ENCODE measurements around the gene IDNK.

Gene IDNK

GRCh38 chr9:83622939-83623678 lies at the start of gene IDNK:
IDNK (plus strand) TSS chr9:83623143; CDS start chr9:83623172, 29 bp downstream.
- TF ChIP-seq USF1 (IDR thresholded peaks at IDR 0.05) (no peak), FOXM1 (IDR thresholded peaks at IDR 0.05; ENCODE audit: borderline replicate concordance, low read depth) (no peak), CEBPB (IDR thresholded peaks at IDR 0.05) (no peak), NFIC (IDR thresholded peaks at IDR 0.05) (no peak), TCF12 (IDR thresholded peaks at IDR 0.05; ENCODE audit: low read depth) (no peak), MAX (IDR thresholded peaks at IDR 0.05) (0 out of 2 replicates have a peak, but pooled peaks have one; percentile 13), TAF1 (IDR thresholded peaks at IDR 0.05; ENCODE audit: low read depth) (peak; percentile 52), TEAD4 (IDR thresholded peaks at IDR 0.05) (no peak), CREB1 (IDR thresholded peaks at IDR 0.05; ENCODE audit: low read depth) (no peak), RAD21 (IDR thresholded peaks at IDR 0.05; ENCODE audit: low read depth) (no peak), YY1 (IDR thresholded peaks at IDR 0.05; ENCODE audit: low read depth) (peak; percentile 83), EP300 (IDR thresholded peaks at IDR 0.05; ENCODE audit: borderline replicate concordance) (no peak), ZBTB7A (IDR thresholded peaks at IDR 0.05; ENCODE audit: low read depth) (peak; percentile 84; the same call in 1 of the 2 replicates)
- TF ChIP-seq, protein P1, sequence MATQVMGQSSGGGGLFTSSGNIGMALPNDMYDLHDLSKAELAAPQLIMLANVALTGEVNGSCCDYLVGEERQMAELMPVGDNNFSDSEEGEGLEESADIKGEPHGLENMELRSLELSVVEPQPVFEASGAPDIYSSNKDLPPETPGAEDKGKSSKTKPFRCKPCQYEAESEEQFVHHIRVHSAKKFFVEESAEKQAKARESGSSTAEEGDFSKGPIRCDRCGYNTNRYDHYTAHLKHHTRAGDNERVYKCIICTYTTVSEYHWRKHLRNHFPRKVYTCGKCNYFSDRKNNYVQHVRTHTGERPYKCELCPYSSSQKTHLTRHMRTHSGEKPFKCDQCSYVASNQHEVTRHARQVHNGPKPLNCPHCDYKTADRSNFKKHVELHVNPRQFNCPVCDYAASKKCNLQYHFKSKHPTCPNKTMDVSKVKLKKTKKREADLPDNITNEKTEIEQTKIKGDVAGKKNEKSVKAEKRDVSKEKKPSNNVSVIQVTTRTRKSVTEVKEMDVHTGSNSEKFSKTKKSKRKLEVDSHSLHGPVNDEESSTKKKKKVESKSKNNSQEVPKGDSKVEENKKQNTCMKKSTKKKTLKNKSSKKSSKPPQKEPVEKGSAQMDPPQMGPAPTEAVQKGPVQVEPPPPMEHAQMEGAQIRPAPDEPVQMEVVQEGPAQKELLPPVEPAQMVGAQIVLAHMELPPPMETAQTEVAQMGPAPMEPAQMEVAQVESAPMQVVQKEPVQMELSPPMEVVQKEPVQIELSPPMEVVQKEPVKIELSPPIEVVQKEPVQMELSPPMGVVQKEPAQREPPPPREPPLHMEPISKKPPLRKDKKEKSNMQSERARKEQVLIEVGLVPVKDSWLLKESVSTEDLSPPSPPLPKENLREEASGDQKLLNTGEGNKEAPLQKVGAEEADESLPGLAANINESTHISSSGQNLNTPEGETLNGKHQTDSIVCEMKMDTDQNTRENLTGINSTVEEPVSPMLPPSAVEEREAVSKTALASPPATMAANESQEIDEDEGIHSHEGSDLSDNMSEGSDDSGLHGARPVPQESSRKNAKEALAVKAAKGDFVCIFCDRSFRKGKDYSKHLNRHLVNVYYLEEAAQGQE (IDR thresholded peaks at IDR 0.05; ENCODE audit: low read depth), result no peak

DNA sequence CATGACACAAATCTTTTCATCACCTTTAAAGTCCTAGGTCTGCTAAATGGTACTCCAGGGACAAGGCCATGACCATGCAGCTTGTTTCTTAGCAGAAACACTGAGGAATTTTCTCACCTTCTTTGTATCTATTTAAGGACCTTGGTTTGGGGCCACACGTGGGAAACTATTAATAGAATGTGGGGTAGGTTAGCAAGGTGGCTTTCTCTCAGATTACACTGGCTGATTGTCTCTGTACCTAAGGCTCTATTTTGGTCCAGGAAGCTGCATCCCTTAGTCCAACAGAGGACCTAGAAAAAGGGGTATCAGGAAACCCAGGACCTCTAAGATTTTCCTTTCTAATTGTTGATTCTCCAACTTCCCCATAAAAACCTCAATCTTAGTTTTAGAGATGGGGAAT lies 48.5 kb upstream of the IDNK start:
- TF ChIP-seq CEBPB (IDR thresholded peaks at IDR 0.05), result no peak
- TF ChIP-seq TCF12 (IDR thresholded peaks at IDR 0.05; ENCODE audit: low read depth), result no peak
- TF ChIP-seq CREB1 (IDR thresholded peaks at IDR 0.05; ENCODE audit: low read depth), result no peak
- TF ChIP-seq EP300 (IDR thresholded peaks at IDR 0.05; ENCODE audit: borderline replicate concordance), result no peak
- TF ChIP-seq NFIC (IDR thresholded peaks at IDR 0.05), result no peak
- TF ChIP-seq TAF1 (IDR thresholded peaks at IDR 0.05; ENCODE audit: low read depth), result no peak
- no peak for TF ChIP-seq USF1 (IDR thresholded peaks at IDR 0.05)

- no peak for TF ChIP-seq USF1 (IDR thresholded peaks at IDR 0.05)
- TF ChIP-seq CREB1 (IDR thresholded peaks at IDR 0.05; ENCODE audit: low read depth), result no peak
- no peak for TF ChIP-seq TAF1 (IDR thresholded peaks at IDR 0.05; ENCODE audit: low read depth)
- no peak for TF ChIP-seq ZBTB7A (IDR thresholded peaks at IDR 0.05; ENCODE audit: low read depth)
- no peak for TF ChIP-seq FOXM1 (IDR thresholded peaks at IDR 0.05; ENCODE audit: borderline replicate concordance, low read depth)
- TF ChIP-seq EP300 (IDR thresholded peaks at IDR 0.05; ENCODE audit: borderline replicate concordance), result no peak
- TF ChIP-seq NFIC (IDR thresholded peaks at IDR 0.05), result no peak
- TF ChIP-seq TCF12 (IDR thresholded peaks at IDR 0.05; ENCODE audit: low read depth), result no peak
These were observed 40.9 kb upstream of the IDNK start for GRCh38 chr9:83582029-83582428.

- no peak for TF ChIP-seq USF1 (IDR thresholded peaks at IDR 0.05)
- TF ChIP-seq TEAD4 (IDR thresholded peaks at IDR 0.05), result peak; percentile 95
- TF ChIP-seq ZBTB7A (IDR thresholded peaks at IDR 0.05; ENCODE audit: low read depth), result no peak
- peak; percentile 42; the same call in 1 of the 2 replicates for TF ChIP-seq RAD21 (IDR thresholded peaks at IDR 0.05; ENCODE audit: low read depth)
- no peak for TF ChIP-seq FOXM1 (IDR thresholded peaks at IDR 0.05; ENCODE audit: borderline replicate concordance, low read depth)
- TF ChIP-seq YY1 (IDR thresholded peaks at IDR 0.05; ENCODE audit: low read depth), result no peak
These were observed 39.6 kb upstream of the IDNK start for GRCh38 chr9:83583151-83584014.

DNA sequence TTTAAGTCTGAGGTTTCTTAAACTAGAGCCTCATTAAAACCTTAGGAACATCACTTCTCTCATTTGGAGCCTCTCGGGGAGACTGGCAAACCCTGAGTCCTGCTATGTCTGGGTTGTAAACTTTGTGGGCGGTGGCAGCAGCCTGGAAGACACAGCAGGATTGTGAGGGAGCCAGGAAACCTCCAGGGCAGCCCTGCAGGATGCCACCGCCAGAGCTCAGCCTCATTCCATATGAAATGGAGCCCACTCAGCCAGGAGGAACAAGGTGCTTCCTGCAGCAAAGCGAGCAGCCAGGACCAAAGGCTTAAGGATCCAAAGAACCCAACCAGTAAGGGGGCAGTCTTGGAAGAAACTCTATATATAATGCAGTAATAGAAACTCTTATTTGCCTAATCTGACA lies 37.9 kb upstream of the IDNK start:
- TF ChIP-seq CREB1 (IDR thresholded peaks at IDR 0.05; ENCODE audit: low read depth) (no peak), YY1 (IDR thresholded peaks at IDR 0.05; ENCODE audit: low read depth) (no peak), CEBPB (IDR thresholded peaks at IDR 0.05) (no peak), EGR1 (IDR thresholded peaks at IDR 0.05) (no peak)

DNA sequence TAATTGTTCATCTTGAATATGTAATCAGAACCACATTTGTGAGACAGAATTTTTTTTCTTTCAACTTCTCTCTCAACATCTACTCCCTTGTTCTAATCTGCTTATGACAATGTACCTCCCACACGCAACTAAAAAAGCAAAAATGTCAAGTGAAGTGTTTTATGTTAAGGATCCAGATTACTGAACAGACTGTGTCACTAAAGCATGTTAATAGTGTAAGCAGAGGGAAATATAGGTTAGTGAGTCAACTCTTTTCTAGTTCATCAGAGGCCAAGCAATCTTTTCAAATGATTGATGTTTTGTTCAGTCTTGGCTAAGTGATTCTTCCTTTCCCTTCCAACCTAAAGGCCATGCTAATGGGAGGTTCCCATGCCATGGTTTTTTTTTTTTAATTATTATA lies 34.7 kb upstream of the IDNK start:
- TF ChIP-seq RAD21 (IDR thresholded peaks at IDR 0.05; ENCODE audit: low read depth) (no peak), YY1 (IDR thresholded peaks at IDR 0.05; ENCODE audit: low read depth) (no peak), EP300 (IDR thresholded peaks at IDR 0.05; ENCODE audit: borderline replicate concordance) (no peak), TCF12 (IDR thresholded peaks at IDR 0.05; ENCODE audit: low read depth) (no peak)
